NCI-H774 (cell line): ENCODE measurements around the gene RMND5A.

ENCODE experiments used
- DNase-seq: peaks from one replicate; lab custom pipeline; 2025; lab: John Stamatoyannopoulos, UW

The RMND5A gene

GRCh38 chr2:86765310-86765695 lies 45.2 kb downstream of the RMND5A start:
- no peak for DNase-seq

- DNase-seq, result no peak
Observed at GRCh38 chr2:86768189-86768949, 48.3 kb downstream of the RMND5A start.

DNA sequence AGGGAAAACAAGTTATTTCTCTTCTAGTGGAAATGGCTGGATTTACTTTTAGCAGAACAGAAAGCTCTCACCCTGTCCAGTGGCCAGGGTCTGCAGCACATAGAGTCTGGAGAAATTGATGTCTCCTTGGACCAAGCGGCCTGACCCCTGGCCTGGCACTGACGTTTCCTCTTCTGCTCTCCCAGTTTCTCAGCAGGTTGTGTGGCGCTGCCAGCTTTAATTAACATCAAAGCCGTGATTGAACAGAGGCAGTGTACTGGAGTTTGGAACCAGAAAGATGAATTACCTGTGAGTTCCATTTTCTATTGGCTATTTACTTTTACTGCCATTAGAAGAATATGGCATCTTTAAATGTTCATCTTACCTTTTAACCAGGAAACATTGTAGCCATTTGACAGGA lies 49.7 kb downstream of the RMND5A start:
- no peak for DNase-seq

GRCh38 chr2:86770816-86771301 lies 50.8 kb downstream of the RMND5A start:
- no peak for DNase-seq

GRCh38 chr2:86772611-86773010 lies 52.5 kb downstream of the RMND5A start:
- DNase-seq, result no peak

GRCh38 chr2:86774862-86775261 lies 54.8 kb downstream of the RMND5A start:
- DNase-seq, result no peak

DNA sequence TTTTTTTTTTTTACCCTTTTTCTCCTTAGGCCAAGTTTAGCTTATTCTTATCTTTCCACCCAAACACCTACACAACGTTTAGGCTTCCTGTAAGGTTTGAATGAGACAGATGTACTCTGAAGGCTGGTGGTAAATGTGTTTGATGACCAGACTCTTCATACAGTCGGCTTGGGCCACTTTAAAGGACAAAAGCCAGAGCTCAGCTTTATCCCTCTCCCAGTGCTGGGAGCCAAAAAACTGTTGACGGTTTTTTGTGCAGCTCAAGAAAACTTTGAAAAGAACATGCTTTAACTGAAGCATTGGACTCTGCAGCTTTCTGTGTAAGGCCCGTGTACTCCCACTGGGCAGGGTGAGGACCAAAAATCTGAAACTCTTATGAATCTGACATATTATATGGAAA lies 55.2 kb downstream of the RMND5A start:
- DNase-seq, result no peak

DNA sequence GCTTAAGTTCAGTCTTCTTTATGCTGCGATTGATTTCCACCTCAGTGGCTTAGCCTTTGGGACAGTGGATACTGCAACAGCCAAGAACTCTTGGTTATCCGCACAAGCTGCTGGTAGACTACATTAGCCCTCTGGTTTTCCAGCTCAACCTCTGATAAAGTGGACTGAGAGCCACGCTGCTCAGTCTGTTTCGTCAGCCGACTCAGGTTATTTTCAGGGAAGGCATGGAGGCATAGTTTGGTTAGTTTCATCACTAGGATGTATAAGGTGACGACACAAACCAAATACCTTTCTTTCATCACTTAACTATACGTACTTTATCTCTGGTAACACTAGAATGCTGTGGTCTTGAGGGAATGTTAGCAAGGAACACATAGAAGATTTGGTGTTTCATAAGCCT lies 56.4 kb downstream of the RMND5A start:
- no peak for DNase-seq

DNA sequence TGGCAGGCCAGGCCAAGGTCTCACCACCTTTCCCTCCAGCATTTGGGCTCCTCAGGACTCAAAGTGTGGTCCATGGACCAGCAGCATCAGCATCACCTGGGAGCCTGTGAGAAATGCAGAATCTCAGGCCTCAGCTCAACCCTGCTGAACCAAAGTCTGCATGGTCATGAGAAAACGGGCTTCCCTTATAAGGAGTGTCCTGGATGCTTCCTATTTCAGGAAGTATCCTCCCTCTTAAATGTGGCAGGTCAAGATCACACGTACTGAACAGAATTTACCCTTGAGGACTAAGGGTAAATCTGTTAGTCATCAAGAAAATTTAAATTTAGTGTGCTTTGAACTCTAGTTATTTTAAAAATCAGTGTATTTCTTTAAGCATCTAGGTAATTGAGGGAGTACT lies 58.9 kb downstream of the RMND5A start:
- no peak for DNase-seq

DNA sequence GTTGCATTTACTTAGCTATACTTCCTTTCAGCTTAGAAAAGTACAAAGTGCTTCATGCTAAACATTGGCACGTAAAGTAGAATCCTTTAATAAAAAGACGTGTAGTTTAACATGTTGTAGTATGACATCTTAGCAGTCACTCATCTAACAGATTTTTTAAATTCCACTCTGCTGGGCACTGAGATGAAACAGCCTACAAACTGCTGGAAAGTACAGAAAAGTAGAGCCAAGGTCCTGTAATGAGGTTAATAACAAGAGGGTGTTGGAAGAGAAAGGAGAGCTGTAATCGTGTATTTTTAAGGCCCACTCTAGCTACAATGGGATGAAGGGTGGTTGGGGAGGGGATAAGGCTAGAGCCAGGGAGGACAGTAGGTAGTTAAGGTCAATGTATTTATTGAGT lies 59.9 kb downstream of the RMND5A start:
- no peak for DNase-seq

GRCh38 chr2:86781363-86781762 lies 61.3 kb downstream of the RMND5A start:
- no peak for DNase-seq

- no peak for DNase-seq
Observed at GRCh38 chr2:86782748-86783147, 62.7 kb downstream of the RMND5A start.

GRCh38 chr2:86783615-86784339 lies 63.7 kb downstream of the RMND5A start:
- no peak for DNase-seq

DNA sequence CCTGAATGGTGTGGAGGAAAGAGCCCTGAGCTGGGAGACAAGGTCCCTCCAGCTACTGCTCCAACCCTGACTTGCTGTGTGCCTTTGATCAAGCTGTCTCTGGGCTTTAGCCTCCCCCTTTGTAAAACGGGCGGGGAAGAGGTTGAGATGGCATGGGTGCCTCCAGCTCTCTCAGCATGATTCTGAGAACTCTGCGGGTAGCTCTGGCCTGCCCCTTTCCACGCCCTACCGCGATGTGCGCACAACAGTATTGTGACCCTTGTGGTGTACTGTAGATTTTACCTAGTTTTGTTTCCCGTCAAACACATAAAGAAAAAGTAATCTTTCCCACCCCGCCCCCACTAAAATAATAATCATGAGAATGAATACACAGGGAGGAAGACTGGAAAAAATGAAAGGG lies 65.4 kb downstream of the RMND5A start:
- no peak for DNase-seq

DNA sequence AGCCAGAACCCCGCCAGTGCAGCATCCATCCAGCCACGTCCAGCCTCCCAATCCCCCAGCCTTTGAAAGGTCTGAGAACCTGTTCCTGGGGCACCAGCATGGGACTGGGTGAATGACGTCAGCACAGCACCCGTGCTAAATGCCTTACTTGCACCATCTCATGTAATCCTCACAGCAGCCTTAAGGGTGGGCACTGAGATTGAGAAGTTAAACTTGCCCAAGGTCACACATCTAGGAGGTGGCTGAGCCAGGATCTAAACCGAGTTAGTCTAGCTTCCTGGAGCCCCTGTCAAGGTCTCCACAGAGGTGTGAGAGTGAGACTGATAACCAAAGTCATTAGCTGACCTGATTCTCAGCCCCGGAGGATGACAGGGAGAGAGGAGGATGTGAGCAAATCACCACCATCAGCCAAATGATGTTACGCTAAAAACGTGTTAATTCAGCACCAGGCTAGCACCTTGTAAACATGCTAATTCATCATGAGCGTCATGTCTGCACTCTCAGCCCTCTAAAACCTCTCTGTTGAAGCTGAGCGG lies 66.0 kb downstream of the RMND5A start:
- no peak for DNase-seq

DNA sequence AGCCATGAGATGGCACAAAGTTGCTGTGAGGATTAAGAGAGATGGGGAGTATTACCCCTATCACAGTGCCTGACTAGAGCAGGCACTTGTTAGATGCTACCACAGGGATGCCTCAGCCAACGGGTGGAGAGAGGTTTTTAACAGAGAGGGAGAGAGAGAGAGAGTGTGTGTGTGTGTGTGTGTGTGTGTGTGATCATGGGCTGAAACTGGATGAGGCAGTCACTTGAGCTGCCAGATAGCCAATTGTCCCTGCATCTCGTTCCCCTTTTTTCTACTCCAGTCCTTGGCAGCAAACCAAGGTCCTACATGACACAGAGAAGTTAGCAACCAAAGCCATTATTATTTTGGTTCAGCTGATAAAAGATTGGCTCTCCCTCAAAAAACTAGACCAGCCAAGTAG lies 67.6 kb downstream of the RMND5A start:
- no peak for DNase-seq

DNA sequence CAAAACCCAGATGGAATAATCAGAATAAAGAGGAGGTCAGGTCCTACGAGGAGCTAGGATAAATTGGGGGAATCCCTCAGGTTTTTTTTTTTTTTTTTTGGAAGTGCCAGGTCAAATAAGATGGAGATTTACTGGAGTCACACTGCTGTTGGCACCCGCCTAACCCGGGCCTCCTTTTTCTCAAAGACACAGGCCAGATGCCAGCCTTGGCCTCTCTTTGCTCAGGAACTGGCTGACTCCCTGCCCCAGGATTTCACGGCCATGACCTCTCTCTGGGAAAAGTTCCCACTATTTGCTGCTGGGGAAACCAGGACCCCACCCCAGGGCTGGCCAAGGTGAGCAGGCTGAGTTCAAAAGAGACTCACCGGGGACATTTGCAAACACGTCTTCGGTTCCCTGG lies 68.1 kb downstream of the RMND5A start:
- no peak for DNase-seq

DNA sequence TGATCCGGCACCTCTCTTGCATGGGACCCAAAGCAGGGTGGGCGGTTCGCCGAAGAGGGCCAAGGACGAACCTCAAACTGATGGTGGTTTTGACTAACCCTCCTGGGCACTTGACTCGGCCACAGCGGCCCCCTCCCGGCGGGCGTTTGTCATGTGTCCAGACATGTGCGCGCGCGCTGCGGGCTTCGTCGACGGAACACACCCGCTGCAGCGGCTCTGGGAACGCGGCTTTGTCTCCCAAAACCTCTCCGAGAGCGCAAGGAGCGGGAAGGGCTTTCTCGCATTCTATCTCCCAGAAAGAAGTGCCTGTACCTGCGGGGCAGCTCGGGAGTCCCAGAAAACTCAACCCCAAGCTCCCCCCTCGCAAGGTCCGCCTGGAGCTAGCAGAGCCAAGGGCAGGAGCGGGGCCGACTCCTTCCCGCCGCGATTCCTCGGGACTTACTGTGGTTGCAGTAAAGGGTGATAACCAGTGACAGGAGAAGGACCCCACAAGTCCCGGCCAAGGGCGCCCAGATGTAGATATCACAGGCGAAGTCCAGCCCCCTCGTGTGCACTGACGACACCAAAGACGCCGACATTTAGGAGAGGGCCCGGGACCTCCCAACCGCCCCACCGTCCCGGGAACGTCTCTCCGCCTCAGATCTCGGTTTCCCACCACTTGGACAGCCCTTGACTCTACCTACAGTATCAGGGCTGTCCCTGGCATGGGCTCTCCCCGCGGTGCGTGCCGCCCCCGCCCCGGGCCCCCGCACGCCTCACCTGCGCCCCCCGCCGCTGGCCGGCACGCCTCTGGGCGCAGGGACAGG lies 69.0 kb downstream of the RMND5A start:
- DNase-seq, result no peak

- no peak for DNase-seq
Observed at GRCh38 chr2:86789687-86790133, 69.6 kb downstream of the RMND5A start.

GRCh38 chr2:86790134-86790675 lies 70.1 kb downstream of the RMND5A start:
- no peak for DNase-seq

- no peak for DNase-seq
Observed at GRCh38 chr2:86790676-86791572, 70.8 kb downstream of the RMND5A start, which contains the start of gene CD8A. Gene CD8A, minus strand, starts transcription at chr2:86790913. Its CDS starts 88 bp downstream, at chr2:86790825.
